Right cardiac atrium (tissue), 5 donors: Measurements from ENCODE around the gene SORCS2. TPM values are rescaled to one million over a fixed set of nuclear protein-coding genes. Genes with fewer than 3 reads are reported as not detected.

Experiments
- ATAC-seq, 2 donors: fragments of 200-7000 bp; cut with Tn5 transposase; one replicate each; pipeline versions ENCODE4 v1.8.0 to v1.9.1; 2020; ENCODE audit warnings: moderate library complexity in 2 of 2, mild to moderate bottlenecking in 1 of 2
- DNase-seq, 3 donors: peaks; one replicate each; pipeline ENCODE4 v3.0.0-alpha.2; 2020
- H3K27ac ChIP-seq: one replicate; pipeline ENCODE4 v1.5.1; 2013; ENCODE audit warnings: mild to moderate bottlenecking, low read length, control low read depth, moderate library complexity
- H3K27me3 ChIP-seq: one replicate; pipeline ENCODE4 v1.6.1; 2013; ENCODE audit not compliant: control insufficient read depth, insufficient read depth
- H3K4me1 ChIP-seq: one replicate; pipeline ENCODE4 v1.6.1; 2013; ENCODE audit warnings: low read length; ENCODE audit not compliant: control insufficient read depth, insufficient read depth
- H3K4me3 ChIP-seq: one replicate; pipeline ENCODE4 v1.5.1; 2013; ENCODE audit warnings: low read length, control low read depth
- H3K9me3 ChIP-seq: one replicate; pipeline ENCODE4 v1.6.1; 2013; ENCODE audit warnings: low read length; ENCODE audit not compliant: control insufficient read depth
- WGBS: extraction: QIAGEN DNeasy Blood & Tissue Kit; methylation state at CpG from one replicate; pipeline ENCODE4 v1.1.7; 2013; 5-methylcytosine and 5-hydroxymethylcytosine counted together
- intact Hi-C, 4 donors: fragments of 100-400 bp; cut with DNase I; formaldehyde crosslinking; loops; one replicate each; pipeline versions ENCODE4 v1.11.0 to v1.14.0; 2022 to 2023
- polyA plus RNA-seq: library from polyadenylated mRNA; stranded (reverse); fragments of 200-250 nt; gene quantifications from one replicate; pipeline ENCODE4 v1.2.3, GENCODE V29; 2013
- total RNA-seq, 4 donors: library from RNA; stranded (reverse); fragmentation: NEBNext Ultra II Directional; extraction: Animal tissue kit (Norgen Biotek cat#: 25700); gene quantifications; one replicate each; pipeline ENCODE4 v1.2.1, GENCODE V29; 2021
- donor health status: healthy with polysubstance abuse.
- donor health status: DM: no; HTN: yes; CAD: no.
- donor health status: DM: no; HTN: no; CAD: no.
- donor health status: DM: no; HTN: yes; CAD: no; lungs with severe emphysema.
- donor health status: DM: yes; HTN: yes; CAD: no.

Gene SORCS2
- total and polyA plus RNA-seq, 5 donors: 2.1 to 7.3 (median 2.7) TPM

DNA sequence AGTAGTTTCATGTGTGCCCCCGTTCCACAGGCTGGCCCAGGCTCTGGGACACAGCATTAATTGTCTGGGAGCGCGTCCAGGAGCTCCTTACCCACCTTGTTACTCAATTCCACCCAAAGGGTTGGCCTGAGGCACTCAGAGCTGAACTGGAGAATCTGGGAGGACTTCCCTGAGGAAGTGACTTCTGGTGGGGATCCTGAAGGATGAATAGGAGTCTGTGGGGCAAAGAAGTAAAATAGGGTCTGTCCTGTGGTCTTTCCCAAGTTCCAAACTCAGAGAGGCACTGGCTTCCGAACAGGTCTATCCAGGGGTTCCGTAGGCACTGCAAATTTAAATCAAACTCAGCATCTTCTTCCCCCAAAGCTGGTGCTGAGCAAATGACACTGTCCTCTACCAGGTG, 543.1 kb downstream of the SORCS2 start:
- DNase-seq (no peak), ATAC-seq (no peak)
- WGBS: 96% methylated on average over 5 of the region's 5 CpGs
- intact Hi-C loops: no loop called here
- Histone ChIP-seq H3K9me3 (no peaks in the 10 kb centered on the region), H3K4me3 (no peak overlapping the region), H3K4me1 (no peaks in the 10 kb centered on the region), H3K27ac (no peak overlapping the region), H3K27me3 (no peaks in the 10 kb centered on the region)

DNA sequence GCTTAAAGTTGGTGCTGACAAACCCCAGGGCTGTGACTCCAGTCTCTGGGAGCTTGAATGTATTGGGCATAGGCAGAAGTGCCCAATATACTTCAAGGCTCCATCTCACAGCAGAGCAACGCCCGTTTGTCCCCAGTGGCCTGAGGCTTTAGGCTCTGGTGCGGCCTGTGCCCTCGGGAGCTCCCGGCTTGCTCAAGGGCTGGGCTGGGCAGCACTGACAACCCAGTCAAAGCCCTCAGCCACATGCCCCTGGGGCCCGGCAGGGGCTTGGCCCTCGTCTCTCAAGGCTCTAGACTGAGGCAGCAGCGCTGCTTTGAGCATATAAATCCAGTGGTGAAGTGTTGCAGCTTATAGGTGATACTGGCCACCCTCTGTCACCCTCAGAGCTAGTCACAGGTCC, 543.6 kb downstream of the SORCS2 start:
- Histone ChIP-seq H3K4me3 (no peak overlapping the region), H3K9me3 (no peaks in the 10 kb centered on the region), H3K4me1 (no peaks in the 10 kb centered on the region), H3K27me3 (no peaks in the 10 kb centered on the region), H3K27ac (no peak overlapping the region)
- peak in 1 of 3 donors; percentile 24 for DNase-seq
- ATAC-seq: no peak
- intact Hi-C loops: no loop called here
- 87% methylated on average over 8 of the region's 8 CpGs for WGBS

DNA sequence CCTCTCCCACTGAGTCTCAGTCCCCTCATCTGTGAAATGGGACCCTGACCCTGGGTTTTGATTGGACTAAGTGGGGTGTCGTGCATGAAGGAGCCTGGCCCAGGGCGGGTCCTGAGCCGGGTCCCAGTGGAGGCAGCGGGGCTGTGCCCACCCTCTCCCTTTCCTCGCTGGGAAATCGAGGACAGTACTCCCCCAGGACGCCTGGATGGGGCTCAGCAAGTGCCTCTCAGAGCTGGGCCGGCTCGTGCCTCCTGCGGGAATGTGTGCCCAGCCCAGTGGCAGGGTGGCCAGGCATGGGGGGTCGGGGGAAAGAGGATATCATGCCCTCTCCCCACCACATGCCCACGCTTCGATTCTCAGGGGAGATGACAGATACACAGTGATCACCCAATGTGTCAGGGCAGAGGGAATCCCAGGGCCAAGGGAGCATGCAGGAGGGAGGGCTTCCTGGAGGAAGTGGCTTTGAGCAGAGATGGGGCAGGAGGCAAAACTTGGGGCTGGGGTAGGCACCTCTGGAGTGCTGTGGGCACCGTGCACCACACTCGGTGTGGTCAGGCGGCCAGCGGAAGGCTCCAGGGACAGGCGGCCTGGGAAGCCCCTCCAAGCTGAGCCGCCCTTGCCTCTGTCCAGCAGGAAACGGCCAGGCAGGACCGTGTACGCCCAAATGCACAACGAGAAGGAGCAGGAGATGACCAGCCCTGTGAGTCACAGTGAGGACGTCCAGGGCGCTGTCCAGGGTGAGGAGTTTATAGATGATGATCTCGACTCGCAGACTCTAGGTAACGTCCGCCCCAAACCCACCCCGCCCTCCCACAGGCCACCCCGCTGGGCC, 544.3 kb downstream of the SORCS2 start:
- 75% methylated on average over 31 of the region's 31 CpGs for WGBS
- no peaks in the 10 kb centered on the region for H3K27me3 ChIP-seq
- H3K4me1 ChIP-seq: no peaks in the 10 kb centered on the region
- intact Hi-C loops: no loop called here
- H3K4me3 ChIP-seq: no peak overlapping the region
- peak in 1 of 3 donors; percentile 59 for DNase-seq
- H3K27ac ChIP-seq: no peak overlapping the region
- no peak for ATAC-seq
- H3K9me3 ChIP-seq: no peaks in the 10 kb centered on the region

DNA sequence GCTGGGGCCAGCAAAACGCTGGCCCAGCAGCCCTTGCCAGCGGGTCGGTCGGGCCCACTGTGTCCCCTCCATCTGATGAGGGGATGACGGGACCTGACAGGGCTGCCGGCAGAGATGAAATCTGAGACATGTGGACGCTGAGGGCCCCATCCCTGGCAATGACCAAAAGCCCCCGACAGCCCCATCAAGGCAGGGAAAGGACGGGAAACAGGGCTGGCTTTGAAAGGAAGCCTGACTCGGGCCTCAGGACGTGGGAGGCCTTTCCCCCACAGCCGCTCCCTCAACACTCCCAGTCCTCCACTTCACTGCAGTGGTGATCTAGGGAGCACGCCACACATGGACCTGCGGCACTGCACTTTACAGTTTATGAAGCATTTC, 544.9 kb downstream of the SORCS2 start:
- Histone ChIP-seq H3K27ac (no peak overlapping the region), H3K9me3 (no peaks in the 10 kb centered on the region), H3K4me3 (no peak overlapping the region), H3K4me1 (no peaks in the 10 kb centered on the region), H3K27me3 (no peaks in the 10 kb centered on the region)
- intact Hi-C loops: no loop called here
- 76% methylated on average over 14 of the region's 14 CpGs for WGBS
- DNase-seq (peak in 1 of 3 donors; percentile 41), ATAC-seq (no peak)

DNA sequence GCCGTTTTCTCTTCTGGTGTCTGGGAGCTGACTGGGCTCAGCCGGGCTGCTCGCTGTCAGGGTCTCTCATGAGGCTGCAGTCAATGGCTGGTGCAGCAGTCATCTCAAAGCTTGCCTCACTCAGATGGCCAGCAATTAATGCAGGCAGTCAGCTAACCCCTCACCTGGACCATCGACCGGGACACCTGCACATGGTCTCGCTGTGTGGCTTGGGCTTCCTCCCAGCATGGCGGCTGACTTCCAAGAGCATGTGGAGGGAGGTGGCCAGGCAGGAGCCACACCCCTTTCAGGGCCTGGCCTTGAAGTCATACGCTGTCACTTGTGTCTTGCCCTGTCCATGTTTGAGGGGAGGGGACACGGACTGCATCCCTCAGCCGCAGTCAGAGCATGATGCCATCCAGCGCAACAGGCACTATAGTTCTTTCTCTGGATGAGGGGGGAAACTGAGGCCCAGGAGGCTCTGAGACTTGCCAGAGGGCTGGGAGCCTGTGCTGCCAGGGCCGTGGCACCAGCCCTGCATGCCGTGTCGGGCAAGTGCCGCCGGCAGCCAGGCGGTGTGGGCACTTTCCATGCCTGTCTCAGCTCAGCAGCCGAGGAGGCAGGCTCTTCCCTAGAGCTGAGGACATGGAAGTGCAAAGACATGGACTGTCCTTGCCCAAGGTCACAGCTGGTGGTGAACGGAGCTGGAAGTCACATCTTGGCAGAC, 545.6 kb downstream of the SORCS2 start:
- Histone ChIP-seq H3K4me1 (no peaks in the 10 kb centered on the region), H3K27me3 (no peaks in the 10 kb centered on the region), H3K4me3 (no peak overlapping the region), H3K27ac (no peak overlapping the region), H3K9me3 (no peaks in the 10 kb centered on the region)
- intact Hi-C loops: no loop called here
- WGBS: 89% methylated on average over 19 of the region's 19 CpGs
- ATAC-seq: no peak
- peak in 2 of 3 donors; percentile 29 to 41 for DNase-seq

DNA sequence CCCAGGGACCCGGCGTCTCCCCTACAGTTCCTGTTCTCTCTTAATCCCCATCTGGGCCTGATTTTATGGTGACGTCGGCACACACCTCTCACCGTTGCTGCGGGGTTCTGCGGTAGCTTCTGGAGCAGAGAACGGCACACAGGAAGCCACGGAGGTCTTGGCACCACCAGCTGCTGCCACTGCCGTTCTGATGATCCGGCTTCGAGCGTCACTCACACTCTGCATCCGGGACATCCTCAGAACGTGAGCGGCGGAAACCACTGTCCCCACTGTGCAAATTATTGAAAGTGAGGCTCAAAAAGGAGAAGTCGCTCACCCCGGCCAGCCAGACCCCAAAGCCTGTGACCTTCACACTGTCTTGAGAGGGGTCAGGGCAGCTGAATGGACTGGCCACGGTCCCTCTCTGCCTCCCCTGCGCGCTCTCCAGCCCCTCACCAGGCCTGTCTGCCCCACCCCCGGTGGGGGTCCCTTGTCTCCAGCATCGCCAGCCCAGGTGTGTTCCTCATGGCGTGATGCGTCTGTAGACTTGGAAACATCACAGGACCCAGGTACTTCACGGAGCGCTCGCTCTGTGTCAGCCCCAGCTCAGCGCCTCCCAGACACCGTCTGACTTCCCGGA, 546.2 kb downstream of the SORCS2 start:
- 93% methylated on average over 32 of the region's 32 CpGs for whole genome bisulfite sequencing

DNA sequence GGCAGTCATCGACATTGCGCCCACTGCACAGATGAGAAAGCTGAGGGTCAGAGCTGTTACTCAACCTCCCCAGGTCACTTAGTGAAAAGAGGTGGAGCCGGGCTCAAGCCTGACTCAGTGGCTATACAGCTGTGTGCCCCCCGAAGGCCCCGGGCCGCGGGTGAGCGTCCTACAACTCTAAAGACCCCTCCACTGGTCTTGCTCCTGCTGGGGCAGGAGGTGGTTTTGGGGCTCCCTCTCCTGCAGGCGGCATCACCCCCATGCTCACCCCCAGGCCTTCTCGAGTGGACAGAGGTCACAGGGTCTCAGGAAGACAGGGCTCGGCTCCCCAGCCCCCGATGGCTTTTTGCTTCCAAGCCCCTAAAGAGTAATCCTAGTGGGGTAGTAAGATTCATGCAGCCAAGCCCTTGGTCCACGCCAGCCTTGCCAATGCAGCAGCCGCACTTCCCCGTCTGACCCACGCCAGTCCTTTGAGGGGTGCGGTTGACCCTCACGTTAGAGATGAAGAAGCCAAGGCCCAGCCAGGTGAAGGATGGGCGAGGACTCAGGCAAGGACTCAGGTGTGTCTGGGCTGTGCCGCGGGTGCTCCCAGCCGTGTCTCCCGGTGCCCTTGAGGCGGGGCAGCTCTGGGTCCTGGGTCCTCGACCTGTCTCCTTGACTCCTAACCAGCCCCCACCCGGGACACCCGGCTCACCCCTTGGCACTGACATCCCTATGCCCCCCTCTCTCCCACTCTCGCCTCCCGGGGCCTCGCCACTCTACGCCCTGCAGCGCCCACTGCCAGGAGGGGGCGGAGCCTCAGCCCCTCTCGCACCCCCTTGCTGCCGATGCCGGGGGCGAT, 547.0 kb downstream of the SORCS2 start:
- Histone ChIP-seq H3K9me3 (no peaks in the 10 kb centered on the region), H3K4me3 (no peak overlapping the region), H3K27me3 (no peaks in the 10 kb centered on the region), H3K27ac (no peak overlapping the region), H3K4me1 (no peaks in the 10 kb centered on the region)
- peak in 1 of 3 donors; percentile 43 for DNase-seq
- intact Hi-C loops: no loop called here
- no peak for ATAC-seq
- WGBS: 92% methylated on average over 37 of the region's 37 CpGs

More for the DNA sequence above, 546.2 kb downstream of the SORCS2 start:
- ATAC-seq (no peak), DNase-seq (peak in 1 of 3 donors; percentile 22)
- Histone ChIP-seq H3K4me1 (no peaks in the 10 kb centered on the region), H3K9me3 (no peaks in the 10 kb centered on the region), H3K27ac (no peak overlapping the region), H3K4me3 (no peak overlapping the region), H3K27me3 (no peaks in the 10 kb centered on the region)
- intact Hi-C loops: no loop called here

DNA sequence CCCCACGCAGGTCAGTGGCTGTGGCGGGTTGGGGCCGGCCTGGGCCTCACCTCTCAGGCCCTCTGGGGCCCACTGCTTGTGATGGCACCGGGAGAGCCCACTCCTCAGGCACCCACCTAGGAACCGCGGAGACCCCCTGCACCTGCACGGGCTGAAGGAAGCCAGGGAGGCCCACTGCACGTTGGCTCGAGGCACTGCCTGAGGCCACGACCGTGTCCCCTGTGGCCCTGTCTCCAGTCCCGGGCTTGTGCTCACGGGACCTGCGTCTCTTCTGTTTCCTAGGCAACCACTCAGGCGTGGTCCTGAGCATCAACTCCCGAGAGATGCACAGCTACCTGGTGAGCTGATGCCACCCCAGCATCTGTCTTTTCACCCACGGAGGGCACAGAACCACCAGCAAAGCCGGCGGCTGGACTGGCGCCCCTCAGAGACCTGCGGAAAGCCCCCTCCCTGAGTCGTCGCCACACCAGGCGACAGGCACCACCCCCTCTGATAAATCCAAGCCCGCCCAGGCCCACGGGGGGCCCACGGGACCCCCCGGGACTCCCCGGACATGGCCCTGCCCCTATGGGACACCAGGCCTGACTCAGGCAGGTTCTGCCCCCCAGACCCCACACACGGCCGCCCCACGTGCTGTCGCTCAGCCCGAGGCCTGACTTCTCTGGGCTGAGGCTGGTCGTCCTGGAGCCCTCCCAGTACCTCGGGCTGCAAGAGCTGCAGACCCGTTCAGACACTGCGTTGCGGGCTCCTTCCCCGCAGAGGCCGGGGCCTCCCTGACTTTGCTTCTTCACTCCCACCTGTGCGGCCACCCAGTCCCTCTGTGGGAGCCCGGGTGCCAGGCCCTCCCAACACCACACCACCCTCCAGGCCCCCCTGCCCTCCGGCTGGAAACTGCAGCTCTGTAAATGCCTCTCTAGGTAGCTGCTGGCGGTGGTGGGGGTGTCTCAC, 547.9 kb downstream of the SORCS2 start:
- intact Hi-C loops: no loop called here
- Histone ChIP-seq H3K27me3 (no peaks in the 10 kb centered on the region), H3K4me1 (no peaks in the 10 kb centered on the region), H3K4me3 (no peak overlapping the region), H3K27ac (no peak overlapping the region), H3K9me3 (no peaks in the 10 kb centered on the region)
- DNase-seq (peak in 1 of 3 donors; percentile 38), ATAC-seq (no peak)
- 91% methylated on average over 45 of the region's 45 CpGs for WGBS

DNA sequence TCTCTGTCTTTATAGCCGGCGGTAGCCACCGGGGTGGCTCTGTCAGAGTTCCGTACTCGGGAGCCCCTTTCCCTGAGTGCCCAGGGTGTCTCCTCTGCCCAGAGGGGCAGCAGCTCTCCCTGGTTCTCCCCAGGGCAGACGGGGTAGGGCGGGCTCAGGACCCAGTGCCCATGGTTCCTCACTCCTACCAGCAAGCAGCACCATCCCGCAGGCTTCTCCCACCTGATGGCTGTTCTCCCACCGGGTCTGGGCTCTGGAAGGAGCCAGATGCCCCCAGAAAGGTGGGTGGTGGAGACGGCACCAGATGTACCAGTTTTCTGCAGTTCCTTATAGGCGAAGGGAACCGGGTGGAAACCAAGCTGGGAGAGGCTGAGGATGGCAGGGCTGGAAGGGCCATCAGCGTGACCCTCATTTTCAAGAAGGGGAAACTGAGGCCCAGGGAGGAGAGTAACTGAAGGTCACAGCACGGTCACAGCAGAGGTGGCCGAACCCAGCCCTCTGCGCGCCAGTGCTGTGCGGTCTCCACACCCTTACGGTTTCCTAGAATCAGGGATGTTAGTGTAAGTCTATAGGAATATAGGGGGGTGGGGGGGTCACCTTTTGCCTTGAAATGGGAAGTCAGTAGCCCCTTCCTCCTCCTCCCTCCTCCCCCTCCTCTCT, 548.7 kb downstream of the SORCS2 start:
- H3K4me1 ChIP-seq: no peaks in the 10 kb centered on the region
- H3K9me3 ChIP-seq: no peaks in the 10 kb centered on the region
- H3K27me3 ChIP-seq: no peaks in the 10 kb centered on the region
- ATAC-seq: no peak
- WGBS: 96% methylated on average over 19 of the region's 19 CpGs
- intact Hi-C loops: no loop called here
- no peak overlapping the region for H3K4me3 ChIP-seq
- peak in 2 of 3 donors; percentile 3 to 35 for DNase-seq
- no peak overlapping the region for H3K27ac ChIP-seq
